Spleen (tissue), 11 donors: Measurements from ENCODE around the gene CDH26. TPM values are rescaled to one million over a fixed set of nuclear protein-coding genes. Genes with fewer than 3 reads are reported as not detected.

ENCODE experiments used
- DNase-seq: peaks from one replicate; pipeline ENCODE4 v3.0.0-alpha.2; 2020
- H3K27ac ChIP-seq, 8 donors: fragments of 200-600 bp; sonication (generic) in 7 of 8; 1 replicate in 4 of 8; 2 replicates in 4 of 8; pipeline versions ENCODE4 v1.5.0 to v1.8.0; 2016 to 2021; ENCODE audit warnings: inconsistent platforms in 4 of 8, mild to moderate bottlenecking in 4 of 8, moderate library complexity in 1 of 8
- H3K27me3 ChIP-seq, 7 donors: fragments of 200-600 bp; sonication (generic) in 6 of 7; replicated peaks in 1 of 7; 1 replicate in 4 of 7; 2 replicates in 3 of 7; pipeline versions ENCODE4 v1.5.0 to v1.8.0; 2016 to 2021; ENCODE audit warnings: inconsistent platforms in 3 of 7, mild to moderate bottlenecking in 1 of 7
- H3K36me3 ChIP-seq, 6 donors: fragments of 200-600 bp; sonication (generic) in 5 of 6; 1 replicate in 4 of 6; 2 replicates in 2 of 6; pipeline versions ENCODE4 v1.5.0 to v1.8.0; 2016 to 2021; ENCODE audit warnings: inconsistent platforms in 2 of 6
- H3K4me1 ChIP-seq, 6 donors: fragments of 200-600 bp; sonication (generic) in 5 of 6; 1 replicate in 3 of 6; 2 replicates in 3 of 6; pipeline versions ENCODE4 v1.5.0 to v1.8.0; 2016 to 2021; ENCODE audit warnings: inconsistent platforms in 3 of 6
- H3K4me3 ChIP-seq, 8 donors: fragments of 200-600 bp; sonication (generic) in 7 of 8; 1 replicate in 4 of 8; 2 replicates in 4 of 8; pipeline versions ENCODE4 v1.5.0 to v1.8.0; 2016 to 2021; ENCODE audit warnings: inconsistent platforms in 4 of 8, mild to moderate bottlenecking in 4 of 8, moderate library complexity in 2 of 8
- H3K9me3 ChIP-seq, 8 donors: fragments of 200-600 bp; sonication (generic) in 7 of 8; 1 replicate in 4 of 8; 2 replicates in 4 of 8; pipeline versions ENCODE4 v1.5.0 to v1.8.0; 2016 to 2021; ENCODE audit warnings: inconsistent platforms in 4 of 8
- CTCF ChIP-seq, 11 experiments: fragments of 200-600 bp in 7 of 11; fragments of 450-650 bp in 4 of 11; sonication (generic) in 4 of 11; IDR thresholded peaks in 8 of 11; conservative IDR thresholded peaks in 3 of 11; 1 replicate in 7 of 11; 2 replicates in 4 of 11; pipeline versions ENCODE4 v1.4.0 to v1.8.0; 2016 to 2021; ENCODE audit warnings: antibody characterized with exemption in 11 of 11, inconsistent platforms in 4 of 11, mild to moderate bottlenecking in 1 of 11
- POLR2A ChIP-seq, 3 donors: fragments of 450-650 bp; IDR thresholded peaks; one replicate each; pipeline ENCODE4 v1.5.1; 2017; ENCODE audit warnings: antibody characterized with exemption in 3 of 3, mild to moderate bottlenecking in 1 of 3
- POLR2AphosphoS5 ChIP-seq, 3 donors: sonication (generic); formaldehyde crosslinking; IDR thresholded peaks; one replicate each; pipeline ENCODE4 v1.5.1; 2017; ENCODE audit warnings: antibody characterized with exemption in 3 of 3
- WGBS, 5 donors: extraction: QIAGEN DNeasy Blood & Tissue Kit in 3 of 5; methylation state at CpG; one replicate each; pipeline versions ENCODE4 v1.1.5 to v1.1.7; 2013 to 2018; 5-methylcytosine and 5-hydroxymethylcytosine counted together
- intact Hi-C: fragments of 100-400 bp; cut with DNase I; formaldehyde crosslinking; loops from one replicate; pipeline ENCODE4 v1.15.0; 2023; ENCODE audit warnings: low total_unique reads
- polyA plus RNA-seq, 3 donors: library from polyadenylated mRNA; stranded (reverse); fragments of 200-250 nt; gene quantifications; one replicate each; pipeline ENCODE4 v1.2.1, GENCODE V29; 2013
- total RNA-seq, 7 donors: library from RNA; depleted of rRNA in 3 of 7; stranded (reverse); fragments of >200 nt in 3 of 7; fragmentation: NEBNext Ultra II Directional in 4 of 7; extraction: Animal tissue kit (Norgen Biotek cat#: 25700) in 4 of 7; gene quantifications; one replicate each; pipeline versions ENCODE4 v1.1.0 to v1.2.1, GENCODE V29; 2016 to 2021
- donor health status: healthy with polysubstance abuse.
- donor health status: DM: no; HTN: no; CAD: no; lungs with moderate emphysema.
- donor health status: DM: no; HTN: no; CAD: no.
- donor health status: Bipolar disorder and iron deficiency.
- donor health status: healthy.
- donor health status: DM: no; HTN: no; CAD: no.
- donor health status: DM: yes; HTN: yes; CAD: no.

The CDH26 gene
- total and polyA plus RNA-seq, 10 donors, result 0.70 to 6.2 (median 2.0) TPM

- TF ChIP-seq CTCF (IDR thresholded peaks at IDR 0.05 in 8 of 11, conservative IDR thresholded peaks at IDR 0.05 in 3 of 11) (no peak), POLR2AphosphoS5 (IDR thresholded peaks at IDR 0.05) (no peak), POLR2A (IDR thresholded peaks at IDR 0.05) (no peak)
- DNase-seq, result no peak
- H3K4me3 ChIP-seq, result no peak overlapping the region
- H3K36me3 ChIP-seq, result peaks cover 0 to 5% (median 0%) of the 10 kb centered on the region in 6 donors
- intact Hi-C loops, result no loop called here
- peaks cover 0 to 9% (median 0%) of the 10 kb centered on the region in 6 donors for H3K4me1 ChIP-seq
- no peak overlapping the region for H3K27ac ChIP-seq
- 78 to 89% (median 84%) methylated on average over 8 of the region's 8 CpGs for WGBS, 5 donors
- no peaks in the 10 kb centered on the region for H3K9me3 ChIP-seq
- H3K27me3 ChIP-seq, result no peaks in the 10 kb centered on the region
These were observed 42.2 kb downstream of the CDH26 start for GRCh38 chr20:60000271-60001042.

- Histone ChIP-seq H3K27ac (no peak overlapping the region), H3K36me3 (peaks cover 0 to 5% (median 0%) of the 10 kb centered on the region in 6 donors), H3K4me3 (no peak overlapping the region), H3K4me1 (peaks cover 0 to 4% (median 0%) of the 10 kb centered on the region in 6 donors), H3K27me3 (no peaks in the 10 kb centered on the region), H3K9me3 (no peaks in the 10 kb centered on the region)
- 73 to 82% (median 74%) methylated on average over 10 to 11 of the region's 11 CpGs for WGBS, 5 donors
- intact Hi-C loops, result no loop called here
- no peak for DNase-seq
- TF ChIP-seq POLR2AphosphoS5 (IDR thresholded peaks at IDR 0.05), result no peak
- TF ChIP-seq CTCF (IDR thresholded peaks at IDR 0.05 in 8 of 11, conservative IDR thresholded peaks at IDR 0.05 in 3 of 11), result no peak
- TF ChIP-seq POLR2A (IDR thresholded peaks at IDR 0.05), result no peak
These were observed 42.9 kb downstream of the CDH26 start for GRCh38 chr20:60001108-60001507.

GRCh38 chr20:60003776-60004175 lies 45.6 kb downstream of the CDH26 start:
- Histone ChIP-seq H3K27me3 (no peaks in the 10 kb centered on the region), H3K36me3 (peaks cover 0 to 5% (median 0%) of the 10 kb centered on the region in 6 donors), H3K27ac (no peak overlapping the region), H3K4me1 (peaks cover 0 to 9% (median 2%) of the 10 kb centered on the region in 6 donors), H3K4me3 (no peak overlapping the region), H3K9me3 (no peaks in the 10 kb centered on the region)
- TF ChIP-seq POLR2AphosphoS5 (IDR thresholded peaks at IDR 0.05), result no peak
- no peak for TF ChIP-seq CTCF (IDR thresholded peaks at IDR 0.05 in 8 of 11, conservative IDR thresholded peaks at IDR 0.05 in 3 of 11)
- no peak for TF ChIP-seq POLR2A (IDR thresholded peaks at IDR 0.05)
- intact Hi-C loops, result no loop called here
- 83 to 96% (median 92%) methylated on average over 4 of the region's 4 CpGs for WGBS, 5 donors
- no peak for DNase-seq

- WGBS, 5 donors, result 73 to 95% (median 88%) methylated on average over 4 of the region's 4 CpGs
- TF ChIP-seq CTCF (IDR thresholded peaks at IDR 0.05 in 8 of 11, conservative IDR thresholded peaks at IDR 0.05 in 3 of 11) (no peak), POLR2A (IDR thresholded peaks at IDR 0.05) (no peak), POLR2AphosphoS5 (IDR thresholded peaks at IDR 0.05) (no peak)
- no peaks in the 10 kb centered on the region for H3K36me3 ChIP-seq
- no peak overlapping the region for H3K4me3 ChIP-seq
- H3K27me3 ChIP-seq, result no peaks in the 10 kb centered on the region
- H3K9me3 ChIP-seq, result no peaks in the 10 kb centered on the region
- no peak for DNase-seq
- H3K27ac ChIP-seq, result no peak overlapping the region
- H3K4me1 ChIP-seq, result peaks cover 0 to 18% (median under 1%) of the 10 kb centered on the region in 6 donors
- intact Hi-C loops, result no loop called here
These were observed 48.0 kb downstream of the CDH26 start for GRCh38 chr20:60006261-60006660.
